GM18858 (cell line): ENCODE data around the gene CTXN3.

Experiments used
- ATAC-seq: cut with Tn5 transposase; IDR thresholded peaks from one replicate; pipeline ENCODE4 v1.9.1; 2021; ENCODE audit not compliant: unreplicated experiment

CTXN3 gene

GRCh38 chr5:127697894-127698600 lies 49.2 kb downstream of the CTXN3 start:
- no peak for ATAC-seq

- no peak for ATAC-seq
These were observed 50.5 kb downstream of the CTXN3 start for GRCh38 chr5:127699416-127699815.

GRCh38 chr5:127700237-127700766 lies 51.4 kb downstream of the CTXN3 start:
- no peak for ATAC-seq

- no peak for ATAC-seq
These were observed 53.6 kb downstream of the CTXN3 start for GRCh38 chr5:127702434-127702833.

GRCh38 chr5:127702926-127703561 lies 54.2 kb downstream of the CTXN3 start, which contains the start of gene CCDC192:
Gene CCDC192, plus strand, starts transcription at chr5:127703391. Its CDS starts 55 bp downstream, at chr5:127703446.
- ATAC-seq: no peak

GRCh38 chr5:127705120-127705892 lies 56.4 kb downstream of the CTXN3 start:
- ATAC-seq: no peak

GRCh38 chr5:127706691-127707090 lies 57.8 kb downstream of the CTXN3 start:
- no peak for ATAC-seq

GRCh38 chr5:127707209-127707608 lies 58.3 kb downstream of the CTXN3 start:
- ATAC-seq: no peak
